Right ventricle myocardium superior (tissue), 1 donor: ENCODE data around the gene LAG3. TPM values are rescaled to one million over a fixed set of nuclear protein-coding genes. Genes with fewer than 3 reads are reported as not detected.

Experiments used
- ATAC-seq: fragments of 200-7000 bp; cut with Tn5 transposase; one replicate; pipeline ENCODE4 v1.9.1; 2020; ENCODE audit warnings: mild to moderate bottlenecking; ENCODE audit not compliant: poor library complexity
- DNase-seq: peaks from one replicate; pipeline ENCODE4 v3.0.0-alpha.2; 2020
- intact Hi-C: fragments of 100-400 bp; cut with DNase I; formaldehyde crosslinking; loops from one replicate; pipeline ENCODE4 v1.11.2; 2022
- total RNA-seq: library from RNA; stranded (reverse); fragmentation: NEBNext Ultra II Directional; extraction: Animal tissue kit (Norgen Biotek cat#: 25700); gene quantifications from one replicate; pipeline ENCODE4 v1.2.1, GENCODE V29; 2021
- donor health status: DM: no; HTN: yes; CAD: no; lungs with severe emphysema.

The LAG3 gene
- total RNA-seq, 1 donor from 2014 or later = 0.22 TPM

DNA sequence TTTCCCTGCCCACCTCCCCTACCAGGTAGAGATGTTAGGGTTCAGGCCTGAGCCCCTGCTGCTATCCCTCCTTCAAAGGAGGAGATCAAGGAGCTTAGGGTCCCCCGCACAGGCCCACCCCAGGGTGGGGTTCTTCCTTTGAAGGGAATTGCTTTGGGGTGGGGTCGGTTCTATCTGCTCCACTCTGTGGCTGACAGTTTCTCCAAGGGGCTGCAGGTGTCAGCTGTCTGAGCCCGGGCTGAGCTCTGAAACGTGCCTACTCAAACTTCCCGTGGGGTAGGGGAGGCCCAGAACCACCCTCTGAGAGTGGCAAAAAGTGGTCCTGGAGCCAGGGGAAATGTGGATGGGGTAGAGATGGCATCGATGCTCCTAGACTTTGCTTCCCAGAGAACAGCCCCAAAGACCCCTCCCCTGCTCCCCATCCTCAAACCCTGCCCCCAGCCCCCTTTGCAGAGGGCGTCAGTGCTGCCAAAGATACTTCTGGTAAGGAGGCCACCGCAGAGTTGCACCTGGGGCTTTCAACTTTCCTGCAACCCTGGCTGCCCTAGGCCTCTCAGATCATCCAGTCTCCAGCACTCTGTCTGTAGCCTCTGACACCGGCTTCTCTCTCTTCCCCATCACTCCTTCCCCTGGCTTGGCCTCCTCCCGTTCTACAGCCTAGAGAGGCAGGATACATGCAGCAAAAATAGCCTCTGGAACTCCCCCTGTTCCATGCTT, 10.7 kb downstream of the LAG3 start:
- intact Hi-C loops = no loop called here
- DNase-seq (no peak), ATAC-seq (no peak)

DNA sequence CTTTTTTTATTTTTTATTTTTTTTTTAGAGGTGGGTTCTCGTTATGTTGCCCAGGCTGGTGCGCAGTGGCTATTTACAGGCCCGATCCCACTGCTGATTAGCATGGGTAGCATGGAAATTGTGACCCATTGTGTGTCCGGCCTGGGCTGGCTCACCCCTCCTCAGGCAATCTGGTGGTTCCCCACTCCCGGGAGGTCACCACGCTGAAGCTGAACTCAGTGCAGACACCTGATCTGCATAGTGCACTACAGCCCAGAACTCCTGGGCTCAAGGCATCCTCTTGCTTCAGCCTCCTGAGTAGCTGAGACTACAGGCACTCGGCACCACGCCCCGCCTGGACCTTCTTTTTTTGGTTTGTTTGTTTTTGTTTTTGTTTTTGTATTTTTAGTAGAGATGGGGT, 11.5 kb downstream of the LAG3 start:
- ATAC-seq (no peak), DNase-seq (no peak)
- intact Hi-C loops = no loop called here

DNA sequence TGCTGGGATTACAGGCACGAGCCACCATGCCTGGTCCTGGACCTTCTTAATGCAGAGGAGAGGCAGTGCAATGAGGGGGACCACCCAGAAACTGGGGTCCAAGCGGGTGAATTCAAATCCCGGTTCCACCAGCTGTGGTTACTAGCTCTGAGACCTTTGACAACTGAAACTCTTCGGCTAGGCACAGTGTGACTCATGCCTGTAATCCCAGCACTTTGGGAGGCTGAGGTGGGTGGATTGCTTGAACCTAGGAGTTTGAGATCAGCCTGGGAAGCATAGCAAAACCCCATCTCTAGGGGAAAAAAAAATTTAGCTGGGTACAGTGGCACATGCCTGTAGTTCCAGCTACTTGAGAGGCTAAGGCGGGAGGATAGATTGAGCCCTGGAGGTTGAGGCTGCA, 12.0 kb downstream of the LAG3 start:
- DNase-seq (no peak), ATAC-seq (no peak)
- intact Hi-C loops = no loop called here

DNA sequence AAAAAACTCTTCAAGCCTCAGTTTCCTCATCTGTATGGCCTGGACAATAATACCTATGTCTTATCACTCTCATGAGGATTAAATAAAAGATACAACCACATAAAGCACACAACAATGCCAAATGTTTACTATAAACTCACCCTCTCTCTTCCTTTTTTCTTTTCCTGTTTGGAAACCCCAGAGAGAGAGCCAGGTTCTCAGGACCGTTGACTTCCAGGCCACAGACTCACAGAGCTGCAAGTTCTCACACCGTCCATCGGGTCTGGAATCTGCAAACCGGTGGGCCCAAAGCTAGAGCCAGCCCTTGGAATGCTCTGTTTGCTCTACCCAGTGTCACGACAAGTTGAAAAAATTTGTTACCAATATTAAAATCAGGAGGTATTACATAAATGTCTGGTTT, 12.4 kb downstream of the LAG3 start:
- intact Hi-C loops = no loop called here
- ATAC-seq = no peak
- no peak for DNase-seq

DNA sequence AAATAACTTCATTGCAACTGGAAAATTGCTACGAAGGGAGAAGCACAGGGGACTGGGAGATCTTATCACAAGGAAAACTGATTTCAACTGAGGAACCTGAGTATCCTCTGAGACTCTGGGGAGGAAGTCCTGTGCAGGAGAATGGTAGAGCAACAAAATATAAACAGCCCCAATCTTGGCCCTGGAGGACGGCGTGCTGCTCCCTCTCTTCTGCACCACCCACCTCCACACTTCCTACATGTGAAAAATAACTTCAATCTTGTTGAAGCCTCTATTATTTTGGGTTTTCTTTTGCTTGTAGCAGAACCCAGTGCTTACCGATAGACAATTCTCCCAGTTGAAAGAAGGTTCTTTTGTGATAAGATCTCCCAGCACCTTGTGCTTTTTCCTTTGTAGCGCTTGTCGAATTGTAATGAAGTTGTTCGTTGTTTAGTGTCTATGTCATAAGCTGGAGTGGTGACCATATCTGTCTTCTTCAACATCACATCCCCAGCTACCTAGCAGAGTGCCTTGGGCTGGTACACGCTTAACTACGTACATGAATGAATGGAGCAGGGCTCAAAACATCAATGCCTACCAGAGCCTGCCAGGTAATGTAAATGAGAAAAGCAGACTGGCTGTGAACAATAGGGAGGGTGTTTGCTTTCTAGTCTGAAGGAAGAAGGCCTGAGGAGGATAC, 14.2 kb downstream of the LAG3 start:
- DNase-seq (no peak), ATAC-seq (no peak)
- intact Hi-C loops = no loop called here

DNA sequence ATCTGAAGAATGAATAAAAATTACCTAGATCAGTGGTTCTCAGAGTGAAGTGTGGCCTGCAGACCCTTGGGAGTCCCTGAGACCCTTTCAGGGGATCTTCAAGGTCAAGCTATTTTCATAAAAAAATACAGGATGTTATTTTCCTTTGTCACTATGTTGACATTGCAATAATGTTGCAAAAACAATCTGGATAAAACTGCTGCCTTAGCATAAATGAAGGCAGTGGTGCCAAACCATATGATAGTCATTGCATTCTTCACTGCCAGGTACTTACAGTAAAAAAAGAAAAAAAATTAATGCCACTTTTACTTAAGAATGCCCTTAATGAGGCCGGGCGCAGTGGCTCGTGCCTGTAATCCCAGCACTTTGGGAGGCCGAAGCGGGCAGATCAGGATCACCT, 15.0 kb downstream of the LAG3 start:
- ATAC-seq (no peak), DNase-seq (no peak)
- intact Hi-C loops = no loop called here

DNA sequence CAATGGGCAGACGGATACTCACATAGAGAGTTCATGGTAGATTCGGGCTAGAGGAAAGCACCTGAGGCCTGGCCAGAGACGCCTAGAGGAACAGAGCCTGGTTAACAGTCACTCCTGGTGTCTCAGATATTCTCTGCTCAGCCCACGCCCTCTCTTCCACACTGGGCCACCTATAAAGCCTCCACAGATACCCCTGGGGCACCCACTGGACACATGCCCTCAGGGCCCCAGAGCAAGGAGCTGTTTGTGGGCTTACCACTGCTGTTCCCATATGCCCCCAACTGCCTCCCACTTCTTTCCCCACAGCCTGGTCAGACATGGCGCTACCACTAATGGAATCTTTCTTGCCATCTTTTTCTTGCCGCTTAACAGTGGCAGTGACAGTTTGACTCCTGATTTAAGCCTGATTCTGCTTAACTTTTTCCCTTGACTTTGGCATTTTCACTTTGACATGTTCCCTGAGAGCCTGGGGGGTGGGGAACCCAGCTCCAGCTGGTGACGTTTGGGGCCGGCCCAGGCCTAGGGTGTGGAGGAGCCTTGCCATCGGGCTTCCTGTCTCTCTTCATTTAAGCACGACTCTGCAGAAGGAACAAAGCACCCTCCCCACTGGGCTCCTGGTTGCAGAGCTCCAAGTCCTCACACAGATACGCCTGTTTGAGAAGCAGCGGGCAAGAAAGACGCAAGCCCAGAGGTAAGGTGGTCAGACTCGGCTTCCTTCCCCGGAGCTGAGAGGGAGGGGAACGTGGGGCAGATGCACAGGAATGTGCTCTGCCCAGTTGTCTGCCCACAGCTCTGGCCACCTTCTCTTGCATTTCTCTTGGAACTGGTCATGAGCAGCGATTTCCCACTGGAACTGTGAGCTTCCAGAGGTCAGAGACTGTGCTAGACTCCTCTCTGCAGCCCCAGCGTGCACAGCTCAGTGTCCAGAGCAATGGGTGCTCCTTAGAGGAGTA, 16.9 kb downstream of the LAG3 start, which contains the start of gene CD4:
Gene CD4 (plus strand): TSS at position 557 of the 953 bp plus-strand sequence. CDS start 10,611 bp downstream, outside the sequence.
- peak; percentile 87 for DNase-seq
- ATAC-seq = peak; percentile 76
- intact Hi-C loops = no loop called here

DNA sequence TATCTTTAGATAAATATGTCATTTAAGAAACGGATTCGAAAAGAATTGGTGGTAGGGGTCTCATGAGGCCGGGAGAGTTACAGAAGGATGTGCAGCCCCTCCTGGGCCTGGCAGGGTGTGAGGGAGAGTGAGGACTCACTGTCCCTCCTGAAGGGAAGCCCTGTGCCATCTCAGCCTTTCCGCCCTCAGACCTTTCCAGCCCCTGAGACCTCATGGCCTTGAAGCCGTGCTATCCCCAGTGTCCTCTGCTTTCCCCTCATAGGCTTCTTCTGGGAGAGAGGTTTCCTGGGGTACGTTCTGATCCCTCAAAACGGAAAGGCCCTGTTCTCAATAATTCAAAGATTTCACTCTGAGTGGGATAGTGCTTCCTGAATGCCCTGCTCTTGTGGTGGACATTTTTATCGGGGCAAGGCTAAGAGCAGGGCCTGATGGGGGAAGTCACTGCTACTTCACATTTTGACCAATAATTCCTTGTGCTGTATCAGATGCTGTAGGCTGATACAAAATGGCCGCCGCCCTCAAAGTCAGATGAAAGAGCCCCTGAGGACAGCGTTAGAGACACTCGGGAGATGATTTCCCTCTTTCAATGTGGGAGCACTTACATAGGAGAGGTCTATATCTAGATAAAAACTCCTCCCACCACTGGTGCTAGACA, 18.3 kb downstream of the LAG3 start:
- DNase-seq (no peak), ATAC-seq (no peak)
- intact Hi-C loops = no loop called here

DNA sequence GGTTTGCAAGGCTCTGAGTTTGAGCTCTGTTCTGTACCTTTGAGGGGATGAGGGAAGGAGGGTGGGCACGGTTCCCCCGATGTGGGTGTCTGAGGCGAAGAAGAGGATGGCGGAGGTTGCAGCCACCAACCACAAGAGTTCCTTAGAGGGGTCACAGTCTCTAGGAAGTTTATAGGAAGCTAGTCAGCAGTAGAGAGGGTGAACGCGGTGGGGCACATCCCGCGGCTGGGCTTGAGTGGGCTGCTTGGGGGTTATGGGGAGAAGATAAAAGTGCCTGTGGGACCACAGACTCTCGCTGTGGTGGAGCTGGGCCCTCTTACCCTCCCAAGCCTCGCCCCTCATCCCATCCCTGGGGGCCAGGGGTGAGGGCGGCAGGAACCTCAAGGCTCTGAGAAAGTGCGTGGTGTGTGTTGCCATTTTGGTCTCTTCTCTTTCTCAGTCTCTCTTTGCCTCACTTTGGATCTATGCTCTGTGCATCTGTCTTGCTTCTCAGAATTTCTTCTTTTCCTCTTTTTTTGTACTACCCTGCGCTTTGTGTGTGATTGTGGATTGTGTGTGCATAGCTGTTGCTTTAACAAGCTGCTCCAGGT, 19.7 kb downstream of the LAG3 start:
- no peak for DNase-seq
- ATAC-seq = no peak
- intact Hi-C loops = no loop called here

DNA sequence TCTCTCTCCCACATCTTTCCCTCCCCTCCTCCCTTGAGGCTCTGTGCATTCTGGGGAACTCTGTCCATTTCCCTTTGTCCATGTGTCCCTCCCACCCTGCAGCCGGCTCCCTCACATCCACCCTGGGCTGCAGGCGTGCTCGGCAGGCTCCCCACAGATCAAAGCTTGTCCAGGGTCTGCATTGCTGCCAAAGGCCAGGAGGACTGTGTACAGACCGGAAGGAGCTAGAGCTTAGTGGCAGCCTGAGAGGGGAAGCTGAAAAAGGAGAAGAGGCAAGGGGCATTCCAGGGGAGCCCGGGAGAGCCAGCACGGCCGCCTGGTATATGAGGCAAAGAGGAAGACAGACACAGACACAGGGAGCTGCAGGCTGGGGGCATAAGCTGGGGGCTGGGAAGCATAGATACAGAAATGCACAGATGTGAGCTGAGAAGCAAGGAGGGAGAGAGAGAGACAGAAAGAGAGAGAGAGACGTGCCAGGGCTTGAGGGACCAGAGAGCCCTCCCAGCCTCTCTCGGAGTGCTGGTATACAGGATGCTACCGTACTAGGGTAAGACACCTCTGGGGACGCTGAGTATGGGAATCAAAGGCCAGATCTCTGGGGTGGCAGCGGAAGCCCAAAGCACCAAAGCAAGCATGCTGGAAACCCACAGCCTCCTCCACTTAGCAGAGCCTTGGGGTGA, 20.3 kb downstream of the LAG3 start:
- ATAC-seq = peak; percentile 59
- peak; percentile 73 for DNase-seq
- intact Hi-C loops = no loop called here

DNA sequence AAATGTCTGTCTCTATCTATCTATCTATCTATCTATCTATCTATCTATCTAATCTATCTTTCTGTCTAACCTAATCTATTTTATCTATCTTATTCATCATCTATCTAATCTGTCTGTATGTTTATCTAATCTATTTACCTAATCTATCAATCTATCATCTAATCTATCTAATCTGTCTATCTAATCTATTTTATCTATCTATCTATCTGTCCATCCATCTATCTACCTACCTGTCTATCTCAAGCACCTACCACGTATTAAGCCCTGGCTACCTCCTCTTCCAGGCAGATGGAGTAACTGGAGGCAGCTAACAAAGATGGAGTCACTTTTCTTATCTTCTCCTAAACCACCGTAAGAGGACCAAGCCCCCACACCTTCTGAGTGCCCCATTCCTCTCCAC, 22.8 kb downstream of the LAG3 start:
- DNase-seq = no peak
- intact Hi-C loops = no loop called here
- no peak for ATAC-seq

DNA sequence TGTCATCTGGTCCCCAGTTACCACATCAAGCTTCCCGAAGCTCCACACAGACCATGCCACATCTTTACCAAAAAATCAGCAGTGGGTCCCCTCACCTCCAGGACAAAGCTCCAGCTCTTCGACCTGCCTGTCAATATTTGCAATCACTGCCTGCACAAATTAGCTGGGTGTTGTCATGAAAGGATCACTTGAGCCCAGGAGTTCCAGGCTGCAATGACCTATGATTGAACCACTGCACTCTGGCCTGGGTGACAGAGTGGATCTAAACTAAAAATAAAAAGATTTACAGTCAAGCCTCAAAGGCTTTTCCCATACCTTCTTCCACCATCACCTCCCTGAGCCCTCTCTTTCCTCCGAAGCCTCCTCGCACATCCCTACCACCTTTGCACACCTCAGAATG, 24.3 kb downstream of the LAG3 start:
- intact Hi-C loops = no loop called here
- DNase-seq = no peak
- no peak for ATAC-seq

DNA sequence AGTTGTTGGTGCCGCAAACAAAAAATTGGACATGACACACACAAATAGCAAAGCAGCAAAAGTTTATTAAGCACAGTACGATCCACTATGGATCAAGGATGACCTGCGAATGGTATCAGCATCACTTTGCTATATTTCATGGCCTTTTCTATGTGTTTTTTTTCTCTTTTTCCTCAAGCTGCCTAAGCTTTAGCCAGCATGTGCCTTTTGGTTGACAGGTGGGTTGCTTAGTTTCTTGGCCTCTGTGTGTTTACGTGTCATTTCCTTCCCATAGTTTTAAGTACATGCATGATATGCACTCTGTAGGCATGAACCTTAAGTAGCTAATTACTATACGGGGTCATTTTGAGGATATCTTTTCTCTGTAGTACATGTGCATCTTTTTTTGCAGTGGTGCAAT, 26.8 kb downstream of the LAG3 start:
- intact Hi-C loops = no loop called here
- no peak for DNase-seq
- no peak for ATAC-seq

DNA sequence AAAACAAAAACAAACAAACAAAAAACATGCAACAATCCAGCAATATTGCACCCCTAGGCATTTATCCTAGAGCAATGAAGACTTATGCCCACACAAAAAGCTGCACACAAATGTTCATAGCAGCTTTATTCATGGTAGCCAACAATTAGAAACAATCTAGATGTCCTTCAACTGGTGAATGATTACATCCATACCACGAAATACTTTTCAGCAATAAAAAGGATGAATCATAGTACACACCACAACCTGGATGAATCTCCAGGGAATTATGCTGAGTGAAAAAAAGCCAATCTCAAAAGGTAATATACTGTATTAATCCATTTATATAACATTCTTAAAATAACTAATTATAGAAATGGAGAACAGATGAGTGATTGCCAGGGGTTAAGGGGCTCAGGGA, 34.9 kb downstream of the LAG3 start:
- DNase-seq (no peak), ATAC-seq (no peak)
- intact Hi-C loops = no loop called here

DNA sequence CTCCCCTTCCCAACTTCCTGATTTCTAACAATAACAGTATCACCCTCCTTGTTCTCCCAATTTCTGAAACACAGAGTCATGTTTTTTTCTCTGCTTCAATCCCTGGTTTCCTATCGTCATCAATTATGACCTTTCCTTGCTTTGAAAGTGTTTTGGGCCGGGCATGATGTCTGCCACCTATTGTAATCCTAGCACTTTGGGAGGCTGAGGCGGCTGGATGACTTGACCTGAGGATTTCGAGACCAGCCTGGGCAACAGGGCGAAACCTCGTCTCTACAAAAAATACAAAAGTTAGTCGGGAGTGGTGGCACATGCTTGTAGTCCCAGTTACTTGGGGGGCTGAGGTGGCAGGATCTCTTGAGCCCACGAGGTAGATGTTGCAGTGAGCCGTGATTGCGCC, 36.7 kb downstream of the LAG3 start:
- DNase-seq (no peak), ATAC-seq (no peak)
- intact Hi-C loops = no loop called here

DNA sequence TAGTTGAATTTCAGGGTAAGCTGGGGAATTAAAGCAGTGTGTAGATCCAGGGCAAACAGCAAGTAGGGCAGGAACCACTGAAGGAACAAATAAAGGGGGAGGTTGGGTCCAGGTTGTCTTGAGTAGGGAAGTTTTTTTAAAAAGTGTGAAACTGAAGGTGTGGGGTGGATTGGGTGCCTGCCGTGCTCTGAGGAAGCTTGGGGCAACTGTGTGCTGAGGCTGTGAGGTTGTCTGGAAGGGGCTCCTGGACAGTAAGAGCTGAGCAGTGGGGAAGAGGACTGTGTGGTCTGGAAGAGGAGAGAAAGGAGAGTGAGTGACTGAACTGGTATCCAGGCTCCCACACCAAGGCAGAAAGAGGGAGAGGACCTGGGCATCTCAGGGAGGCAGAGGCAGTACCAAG, 38.4 kb downstream of the LAG3 start:
- ATAC-seq (no peak), DNase-seq (no peak)
- intact Hi-C loops = no loop called here

DNA sequence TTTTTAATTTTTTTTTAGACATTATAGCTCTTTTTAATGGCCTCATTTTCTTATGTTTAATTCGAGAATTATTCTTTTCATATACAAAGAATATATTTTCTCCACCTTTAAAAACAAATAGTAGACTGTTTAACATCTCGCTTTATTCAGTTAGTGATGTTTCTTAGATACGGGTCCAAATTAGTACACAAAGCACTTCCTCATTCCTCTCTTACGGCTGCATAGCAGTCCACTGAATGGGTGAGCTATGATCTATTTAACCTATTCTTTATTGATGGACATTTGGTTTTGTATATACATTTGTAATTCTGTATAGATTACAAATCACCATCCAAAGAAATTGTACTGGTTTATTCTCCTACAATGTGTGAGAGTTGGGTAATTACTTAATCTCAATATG, 41.0 kb downstream of the LAG3 start:
- DNase-seq (no peak), ATAC-seq (no peak)
- intact Hi-C loops = no loop called here

DNA sequence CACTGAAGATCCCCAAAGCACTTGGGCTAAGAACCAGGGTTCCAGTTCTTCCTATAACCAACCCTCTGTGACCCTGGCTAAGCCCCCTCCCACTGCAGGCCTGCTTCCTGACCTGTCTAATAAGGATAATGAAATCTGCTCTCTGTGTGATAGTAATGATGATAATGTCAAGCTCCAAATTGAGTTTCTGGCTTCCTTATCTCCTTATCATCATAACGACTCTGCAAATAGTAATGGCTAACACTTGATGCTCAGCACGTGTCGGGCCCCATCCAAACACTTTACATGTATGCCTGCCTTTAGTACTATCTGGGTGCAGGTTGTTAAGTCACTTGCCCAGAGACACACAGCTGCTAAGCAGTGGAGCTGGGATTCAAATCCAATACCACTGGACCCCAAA, 44.3 kb downstream of the LAG3 start:
- intact Hi-C loops = no loop called here
- no peak for DNase-seq
- no peak for ATAC-seq
